ENCODE measurements around the gene AARS1.

GRCh38 chr16:70258946-70259345, 30.4 kb downstream of the AARS1 start:
- TF ChIP-seq TAF1 (IDR thresholded peaks at IDR 0.05; ENCODE audit: borderline replicate concordance, low read depth, low read length) = no peak
- TF ChIP-seq POLR2A (IDR thresholded peaks at IDR 0.05; ENCODE audit: low read depth, low read length) = no peak
- no peak for TF ChIP-seq POLR2AphosphoS5 (IDR thresholded peaks at IDR 0.05; ENCODE audit: low read depth, low read length)
